Measurements from ENCODE around the gene LTO1.

LTO1 gene

GRCh38 chr11:69674267-69674885 lies 777 bp downstream of the LTO1 start:
- peak overlapping the region; percentile 91 for H3K4me3 ChIP-seq (ENCODE audit: low read depth, low read length)
- no peak for TF ChIP-seq CTCF (IDR thresholded peaks at IDR 0.05; ENCODE audit: low read depth, low read length)

DNA sequence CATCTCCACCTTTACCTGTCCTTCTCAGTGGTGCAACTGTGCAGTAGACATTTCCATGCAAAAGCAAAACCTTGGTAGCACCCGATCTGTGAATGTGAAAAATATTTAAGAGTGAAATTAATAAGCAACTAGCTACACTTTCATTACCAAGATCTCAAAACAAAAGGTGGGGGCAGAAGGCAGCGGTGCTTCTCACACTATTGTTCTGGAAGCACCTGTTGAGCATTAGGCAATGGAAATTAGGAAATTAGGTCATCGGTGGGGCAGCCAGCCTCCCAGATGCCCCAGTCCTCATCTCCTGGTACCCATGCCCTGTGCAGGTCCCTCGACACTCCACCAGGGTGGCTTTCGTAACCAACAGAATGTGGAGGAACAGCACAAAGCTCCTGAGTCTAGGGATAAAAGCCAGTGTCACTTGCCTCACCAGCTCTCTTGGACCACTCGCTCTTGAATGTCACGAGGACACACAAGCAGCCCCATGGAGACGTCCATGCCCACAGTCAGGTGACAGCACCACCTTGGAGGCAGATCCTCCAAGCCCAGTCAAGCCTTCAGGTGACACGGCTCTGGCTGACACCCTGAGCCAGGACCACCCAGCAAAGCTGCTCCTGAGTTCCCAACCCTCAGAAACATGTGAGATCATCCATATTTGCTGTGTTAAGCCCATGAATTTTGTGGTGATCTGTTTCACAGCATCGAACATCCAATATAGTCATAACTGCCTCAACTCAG lies 3.3 kb downstream of the LTO1 start:
- no peak overlapping the region for H3K4me3 ChIP-seq (ENCODE audit: low read depth, low read length)
- TF ChIP-seq CTCF (IDR thresholded peaks at IDR 0.05; ENCODE audit: low read depth, low read length), result no peak

GRCh38 chr11:69670158-69670845 lies 4.9 kb downstream of the LTO1 start:
- TF ChIP-seq CTCF (IDR thresholded peaks at IDR 0.05; ENCODE audit: low read depth, low read length), result peak; percentile 86
- no peak overlapping the region for H3K4me3 ChIP-seq (ENCODE audit: low read depth, low read length)

DNA sequence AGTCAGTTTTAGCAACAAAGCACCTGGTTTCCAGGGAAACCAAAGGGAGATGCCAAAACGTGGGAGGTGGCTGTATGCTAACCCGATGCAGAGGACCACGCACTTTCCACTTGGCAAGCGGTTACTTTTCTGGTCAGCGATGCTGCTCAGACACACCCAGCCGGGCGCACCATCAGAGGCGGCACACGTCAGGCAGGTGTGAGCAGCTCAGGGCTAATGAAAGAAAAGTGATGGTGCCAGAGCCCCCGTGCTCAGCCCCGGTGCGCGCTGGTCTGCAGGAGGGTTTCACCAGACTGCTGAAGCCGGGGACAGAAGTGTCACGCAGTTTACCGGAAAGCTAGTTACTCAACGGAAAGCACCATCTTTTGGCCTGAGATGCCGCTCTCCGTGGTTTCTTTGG lies 5.7 kb downstream of the LTO1 start:
- no peak overlapping the region for H3K4me3 ChIP-seq (ENCODE audit: low read depth, low read length)
- no peak for TF ChIP-seq CTCF (IDR thresholded peaks at IDR 0.05; ENCODE audit: low read depth, low read length)

GRCh38 chr11:69667619-69668604 lies 7.2 kb downstream of the LTO1 start:
- no peak for TF ChIP-seq CTCF (IDR thresholded peaks at IDR 0.05; ENCODE audit: low read depth, low read length)
- H3K4me3 ChIP-seq (ENCODE audit: low read depth, low read length), result no peak overlapping the region

DNA sequence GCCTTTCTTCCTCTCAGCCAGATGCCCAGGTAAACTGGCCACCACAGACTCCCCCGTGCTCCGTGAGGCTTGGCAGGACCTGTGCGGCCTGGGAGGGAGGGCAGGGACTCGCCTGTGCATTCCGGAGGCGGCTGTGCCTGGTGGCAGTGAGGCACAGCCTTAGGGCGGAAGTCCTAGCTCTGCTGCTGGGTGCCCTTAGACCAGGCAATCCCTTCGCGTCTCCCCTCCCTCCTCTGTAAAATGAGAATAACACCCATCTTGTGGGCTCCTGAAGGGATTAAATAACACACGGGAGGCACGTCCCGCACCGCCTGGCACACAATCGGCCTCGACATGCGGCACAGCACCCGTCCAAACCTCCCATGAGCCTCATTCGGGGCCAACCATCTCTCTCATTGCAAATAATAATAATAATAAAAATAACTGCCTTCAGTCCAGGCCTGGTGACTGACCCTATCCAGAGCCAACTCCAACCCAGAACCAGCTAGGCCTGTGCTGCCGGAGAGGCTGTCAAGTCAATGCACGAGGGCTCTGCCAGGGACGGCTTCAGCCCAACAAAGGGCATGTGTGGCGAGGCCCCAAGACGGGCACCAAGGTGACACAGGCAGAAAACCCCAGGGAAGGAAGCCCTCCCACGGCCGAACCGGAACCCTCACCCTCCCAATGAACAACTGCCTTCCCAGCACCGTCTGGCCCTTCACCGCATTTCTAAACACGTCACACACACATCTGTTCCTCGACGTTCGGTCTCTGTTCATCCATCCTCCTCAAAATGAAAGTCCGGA lies 8.2 kb downstream of the LTO1 start:
- H3K4me3 ChIP-seq (ENCODE audit: low read depth, low read length), result no peak overlapping the region
- no peak for TF ChIP-seq CTCF (IDR thresholded peaks at IDR 0.05; ENCODE audit: low read depth, low read length)
